ENCODE results near the gene FOXR1. TPM values are rescaled to one million over a fixed set of nuclear protein-coding genes. Genes with fewer than 3 reads are reported as not detected.
A peak's percentile ranks its signal among the peaks of the same experiment; 100 is the strongest.

Gene FOXR1
- total RNA-seq, 1 donor from 2014 or later: not detected

- no peak for ATAC-seq
These were observed 56.2 kb downstream of the FOXR1 start for GRCh38 chr11:119027561-119028345.

- ATAC-seq: no peak
These were observed 56.9 kb downstream of the FOXR1 start for GRCh38 chr11:119028346-119029068.

GRCh38 chr11:119029069-119029339 is 57.4 kb downstream of the FOXR1 start:
- no peak for ATAC-seq

- no peak for ATAC-seq
These were observed 57.9 kb downstream of the FOXR1 start for GRCh38 chr11:119029340-119030028.

- ATAC-seq: peak; percentile 1
These were observed 58.4 kb downstream of the FOXR1 start for GRCh38 chr11:119030029-119030328.

GRCh38 chr11:119030329-119031047 is 58.9 kb downstream of the FOXR1 start, which contains the start of gene SLC37A4:
SLC37A4 (minus strand) TSS chr11:119030877.
- peak; percentile 96 for ATAC-seq

Other genes starting within 250 kb of the FOXR1 start
- 65.8 TPM for gene DDX6, start 180.6 kb upstream of the FOXR1 start, total RNA-seq
- 0.20 TPM for gene CXCR5, start 87.9 kb upstream of the FOXR1 start, total RNA-seq
- 44.6 TPM for gene BCL9L, start 45.8 kb upstream of the FOXR1 start, total RNA-seq
- gene UPK2, start 15.5 kb upstream of the FOXR1 start, total RNA-seq: 0.32 TPM
- gene CENATAC, start 26.4 kb downstream of the FOXR1 start, total RNA-seq: 11.9 TPM
- gene RPS25, start 46.6 kb downstream of the FOXR1 start, total RNA-seq: 1,002 TPM
- 42.4 TPM for gene TRAPPC4, start 47.0 kb downstream of the FOXR1 start, total RNA-seq
- gene SLC37A4, start 59.1 kb downstream of the FOXR1 start, total RNA-seq: 7.2 TPM
- 63.2 TPM for gene HYOU1, start 85.4 kb downstream of the FOXR1 start, total RNA-seq
- 17.8 TPM for gene VPS11, start 96.1 kb downstream of the FOXR1 start, total RNA-seq
- gene HMBS, start 113.1 kb downstream of the FOXR1 start, total RNA-seq: 23.7 TPM
- gene DPAGT1, start 130.1 kb downstream of the FOXR1 start, total RNA-seq: 36.3 TPM
- gene C2CD2L, start 135.6 kb downstream of the FOXR1 start, total RNA-seq: 6.5 TPM
- gene HINFP, start 149.8 kb downstream of the FOXR1 start, total RNA-seq: 13.2 TPM
- gene ABCG4, start 177.3 kb downstream of the FOXR1 start, total RNA-seq: 0.52 TPM
- 60.3 TPM for gene NLRX1, start 197.0 kb downstream of the FOXR1 start, total RNA-seq
- not detected for gene NHERF4, start 213.7 kb downstream of the FOXR1 start, total RNA-seq
- 11.0 TPM for gene CBL, start 234.6 kb downstream of the FOXR1 start, total RNA-seq

Measured in esophagus mucosa (tissue), 1 donor.